GM15510 (cell line): ENCODE measurements around the gene TMEM245.

Experiments used
- POLR2A ChIP-seq: IDR thresholded peaks from 3 replicates; pipeline ENCODE4 v1.6.1; 2011; ENCODE audit warnings: borderline replicate concordance; ENCODE audit not compliant: insufficient read length; ENCODE audit errors: extremely low read depth

The TMEM245 gene

DNA sequence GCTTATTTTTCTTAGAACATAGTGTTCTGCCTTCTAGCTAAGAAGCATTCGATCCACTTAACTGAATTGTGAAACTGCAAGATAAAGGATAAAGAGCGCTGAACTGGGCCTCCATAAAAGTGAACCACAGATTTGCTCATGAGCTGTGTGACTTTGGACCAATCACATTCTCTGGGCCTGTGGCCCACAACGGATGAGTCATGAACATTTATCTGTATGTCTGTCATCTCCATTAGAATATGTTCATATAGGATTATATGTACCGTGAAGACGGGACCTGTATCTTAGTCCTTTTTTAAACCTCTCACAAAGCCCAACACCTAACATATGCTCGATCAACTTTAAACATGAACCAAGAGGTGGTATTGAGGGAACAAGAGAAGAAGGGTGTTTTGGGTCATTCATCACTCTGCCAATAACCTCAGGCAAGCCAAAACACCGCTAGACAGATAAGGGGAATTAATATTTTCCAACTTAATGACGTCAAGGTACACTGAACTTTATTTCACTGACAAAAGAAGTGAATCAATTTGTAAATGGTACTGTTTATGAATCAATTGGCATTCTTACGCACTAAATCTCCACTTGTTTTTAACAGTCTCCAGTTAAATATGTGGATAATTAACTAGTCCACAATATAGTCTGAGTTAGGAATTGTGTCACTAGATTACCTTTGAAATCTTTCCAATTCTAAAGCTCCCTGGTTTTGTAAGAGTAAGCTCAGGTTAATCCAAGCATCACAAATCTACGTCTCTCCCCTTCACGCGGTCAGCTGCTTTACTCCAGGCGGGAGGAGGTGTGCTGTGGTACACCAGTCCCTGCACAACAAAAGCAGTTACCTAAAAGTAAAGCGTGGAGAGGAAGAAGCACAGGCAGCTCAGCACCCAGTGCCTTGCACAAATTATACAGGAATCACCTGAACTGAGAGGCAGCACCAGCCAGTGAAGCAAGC, 1.6 kb downstream of the TMEM245 start:
- no peak for TF ChIP-seq POLR2A

- TF ChIP-seq POLR2A: no peak
Observed at GRCh38 chr9:109115931-109116526, 3.7 kb downstream of the TMEM245 start.

DNA sequence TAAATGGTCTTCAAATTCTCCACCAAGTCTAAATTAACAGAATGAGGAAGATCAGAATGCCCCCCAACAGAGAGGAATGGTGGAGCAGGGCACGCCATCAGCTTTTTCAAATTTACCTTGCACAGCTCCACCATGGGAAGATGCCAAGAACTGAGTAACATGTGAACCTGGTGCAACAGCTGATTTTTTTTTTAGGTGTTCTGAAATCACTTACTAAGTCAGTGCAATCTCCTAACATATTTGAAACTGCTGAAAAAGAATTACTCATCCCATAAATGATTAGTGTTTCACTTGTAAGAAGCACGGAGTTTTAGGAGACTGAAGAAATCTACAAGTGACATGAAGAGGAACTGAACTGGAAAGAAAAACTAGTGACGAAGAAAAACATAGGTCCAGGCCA, 5.1 kb downstream of the TMEM245 start:
- no peak for TF ChIP-seq POLR2A

DNA sequence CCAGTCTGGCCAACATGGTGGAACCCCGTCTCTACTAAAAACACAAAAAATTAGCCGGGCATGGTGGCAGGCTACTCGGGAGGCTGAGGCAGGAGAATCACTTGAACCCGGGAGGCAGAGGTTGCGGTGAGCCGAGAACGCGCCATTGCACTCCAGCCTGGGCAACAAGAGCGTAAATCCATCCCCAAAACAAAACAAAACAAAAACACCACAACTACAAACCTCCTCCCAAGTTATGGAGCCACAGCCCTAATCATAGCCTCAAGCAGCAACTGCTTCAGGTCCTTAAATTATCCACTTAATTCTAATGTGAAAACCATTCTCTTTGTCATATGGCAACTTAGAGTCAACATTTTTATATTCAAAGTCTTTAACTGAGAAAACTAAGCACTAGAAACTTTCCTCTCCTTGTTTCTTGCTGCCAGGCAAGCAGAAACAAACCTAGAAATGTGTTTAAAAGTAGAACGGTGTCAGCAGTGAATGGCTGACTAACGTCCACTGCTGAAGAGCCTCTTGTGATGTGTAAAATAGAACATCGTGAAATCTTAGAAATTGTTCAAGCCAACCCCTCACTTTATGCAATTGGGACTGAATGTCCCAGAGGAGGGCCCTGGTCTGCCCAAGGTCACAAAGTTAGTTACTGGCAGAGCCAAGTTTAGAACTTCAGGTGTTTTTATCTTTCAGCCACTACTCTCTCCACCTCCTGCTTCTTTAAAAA, 5.7 kb downstream of the TMEM245 start:
- TF ChIP-seq POLR2A: no peak

DNA sequence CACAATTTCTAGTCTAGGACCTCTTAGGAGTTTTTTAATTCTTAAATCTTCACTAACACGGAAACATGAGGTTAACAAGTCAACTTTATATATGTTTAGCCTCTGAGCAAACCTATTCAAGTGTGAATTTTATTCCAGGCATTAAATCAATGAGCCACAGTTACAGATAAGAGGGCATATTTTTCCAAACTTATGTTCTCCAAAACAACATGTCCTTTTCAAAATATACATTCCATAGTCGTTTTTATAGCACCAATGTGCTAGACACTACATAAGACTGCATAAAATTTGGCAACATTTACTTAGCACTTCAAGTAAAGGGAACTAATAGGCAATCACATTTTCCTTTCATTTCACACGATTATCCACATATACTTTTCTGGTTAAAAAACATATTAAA, 6.5 kb downstream of the TMEM245 start:
- TF ChIP-seq POLR2A: no peak

DNA sequence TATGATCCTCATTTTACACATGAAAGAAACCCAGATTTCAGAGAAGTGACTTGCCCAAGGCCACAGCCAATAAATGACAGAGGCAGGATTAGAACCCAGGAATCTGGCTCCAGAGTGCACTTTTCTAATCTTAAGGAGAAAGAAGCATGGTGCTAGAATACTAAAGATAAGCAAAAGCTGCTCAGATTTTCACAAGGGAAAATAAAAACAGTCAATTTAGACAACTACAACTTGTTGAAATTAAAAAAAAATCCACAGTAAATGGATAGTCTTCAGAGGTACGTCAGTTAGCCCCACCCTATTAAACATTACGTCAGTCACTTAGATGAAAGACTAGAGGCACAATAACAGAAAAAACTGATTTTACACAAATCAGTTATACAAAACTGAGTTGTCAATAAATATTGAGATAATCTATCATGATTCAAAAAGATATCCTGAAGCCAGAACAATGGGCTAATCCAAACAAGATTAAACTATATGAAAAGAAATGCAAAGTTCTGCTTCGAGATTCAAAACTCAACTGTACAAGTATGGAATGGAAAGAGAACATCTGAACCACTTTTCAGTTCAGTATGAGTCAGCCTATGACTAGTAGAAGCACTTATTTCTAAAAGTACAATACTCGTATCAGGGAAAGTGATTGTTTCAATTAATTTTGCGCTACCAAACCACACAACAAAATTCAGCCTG, 9.3 kb downstream of the TMEM245 start:
- TF ChIP-seq POLR2A: no peak

DNA sequence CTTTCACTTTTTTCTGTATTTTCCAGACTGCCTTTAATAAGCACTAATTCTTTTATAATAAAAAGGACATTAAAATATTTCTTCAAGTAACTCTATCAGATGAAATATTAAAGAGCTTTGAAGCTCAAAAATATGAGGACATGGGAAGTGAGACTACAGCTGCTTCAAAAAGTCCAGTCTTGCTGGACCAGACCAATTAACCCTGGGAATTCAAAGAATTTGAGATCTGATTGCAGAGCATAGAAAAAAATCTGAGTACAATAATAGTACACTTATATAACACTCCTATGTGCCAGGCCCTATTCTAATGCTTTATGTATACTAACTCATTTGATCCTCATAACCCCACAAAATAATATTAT, 9.8 kb downstream of the TMEM245 start:
- no peak for TF ChIP-seq POLR2A

DNA sequence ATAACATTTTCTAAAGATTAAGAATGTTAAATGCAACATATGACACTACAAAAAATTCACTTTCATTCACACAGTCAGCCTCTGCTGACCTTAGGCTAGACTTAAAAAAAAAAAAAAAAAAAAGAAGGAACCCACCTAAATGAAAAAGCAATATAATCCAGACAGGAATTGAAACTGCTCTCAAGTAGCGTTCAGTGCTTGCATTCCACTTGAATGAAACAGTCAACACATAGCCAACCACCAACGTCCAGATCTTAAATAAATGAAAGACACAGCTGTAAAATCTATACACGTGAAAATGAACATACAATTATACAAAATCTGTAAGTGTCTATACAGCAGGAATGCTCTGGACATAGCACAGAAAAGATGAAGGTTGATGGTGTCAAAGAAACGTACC, 11.4 kb downstream of the TMEM245 start:
- TF ChIP-seq POLR2A: no peak

GRCh38 chr9:109107402-109108240, 12.1 kb downstream of the TMEM245 start:
- no peak for TF ChIP-seq POLR2A

DNA sequence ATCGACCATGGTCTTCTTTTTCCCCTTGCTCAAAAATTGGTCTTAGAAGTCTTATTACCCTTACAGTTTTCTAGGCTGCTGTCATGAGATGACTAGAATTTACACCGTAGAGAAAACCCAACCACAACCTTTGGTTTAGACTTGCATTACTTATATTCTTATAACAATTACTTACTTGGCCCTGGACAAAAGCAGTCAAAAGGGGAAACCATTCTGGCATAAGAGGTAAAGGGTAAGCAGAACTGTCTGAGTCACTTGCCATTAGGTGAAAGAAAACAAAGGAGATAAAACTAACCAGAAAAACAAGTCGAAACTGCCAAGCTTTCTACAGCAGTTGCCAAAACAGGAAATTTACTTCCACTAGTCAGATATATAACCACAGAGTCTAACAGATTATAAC, 17.9 kb downstream of the TMEM245 start:
- TF ChIP-seq POLR2A: no peak

DNA sequence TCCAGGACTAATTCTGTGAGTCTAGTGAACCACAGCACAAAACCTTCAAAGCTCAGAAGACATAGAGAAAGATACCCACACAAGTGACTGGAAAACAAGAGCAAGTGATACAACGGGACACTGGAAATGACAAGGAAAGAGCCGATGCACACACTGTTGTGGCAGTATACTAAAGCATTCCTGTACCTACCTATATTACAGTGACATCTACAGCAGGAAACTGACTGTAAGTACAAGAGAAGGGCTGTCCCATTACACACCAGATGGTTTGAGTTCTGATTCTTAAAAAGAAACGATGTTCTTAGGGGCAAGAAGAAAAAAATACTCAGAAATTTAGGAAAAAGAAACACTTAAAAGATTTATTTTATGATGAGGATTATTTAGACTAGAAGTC, 18.5 kb downstream of the TMEM245 start:
- no peak for TF ChIP-seq POLR2A

GRCh38 chr9:109100543-109101201, 19.1 kb downstream of the TMEM245 start:
- no peak for TF ChIP-seq POLR2A

DNA sequence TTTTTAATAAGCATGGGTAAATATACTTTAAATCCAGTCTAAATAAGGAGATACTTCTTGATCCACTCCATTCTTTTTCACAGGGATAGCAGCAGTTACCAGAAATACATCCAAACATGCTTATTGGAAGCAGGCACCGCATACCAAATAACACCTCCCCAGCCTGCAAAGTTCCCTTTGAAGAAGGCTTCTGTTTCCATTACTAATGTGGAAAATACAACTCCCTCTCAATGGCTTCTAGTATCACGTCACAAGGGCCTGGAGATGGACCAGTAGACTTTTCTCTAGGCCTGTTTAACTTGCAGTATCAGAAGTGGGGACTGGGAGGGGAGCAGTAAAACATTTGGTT, 20.8 kb downstream of the TMEM245 start:
- no peak for TF ChIP-seq POLR2A
